ENCODE data around the gene SLC22A8. TPM values are rescaled to one million over a fixed set of nuclear protein-coding genes. Genes with fewer than 3 reads are reported as not detected.
"Not testable (repeated sequence)": the region's sequence is repeated elsewhere in the genome, so short reads cannot be mapped to it uniquely, and the experiment has no call there.

The SLC22A8 gene
- not detected in 2 replicates for total RNA-seq

- no peak within 1 kb of the TSS for H3K4me3 ChIP-seq (ENCODE audit: low read depth, low read length)
- no peak for DNase-seq (ENCODE audit: low read depth)
- TF ChIP-seq CTCF (conservative IDR thresholded peaks at IDR 0.05; ENCODE audit: low read depth, low read length) = no peak
Observed at GRCh38 chr11:63015521-63016215, at the start of gene SLC22A8. Gene SLC22A8 (minus strand): TSS chr11:63015841. CDS start chr11:63014958, 883 bp downstream.

- H3K4me3 ChIP-seq (ENCODE audit: low read depth, low read length) = not testable (repeated sequence)
Observed at GRCh38 chr11:63046203-63046602, 30.6 kb upstream of the SLC22A8 start.

GRCh38 chr11:63042596-63042995 lies 27.0 kb upstream of the SLC22A8 start:
- no peak for TF ChIP-seq CTCF (conservative IDR thresholded peaks at IDR 0.05; ENCODE audit: low read depth, low read length)
- no peak overlapping the region for H3K4me3 ChIP-seq (ENCODE audit: low read depth, low read length)
- DNase-seq (ENCODE audit: low read depth) = no peak

More at GRCh38 chr11:63046203-63046602, 30.6 kb upstream of the SLC22A8 start:
- not testable (repeated sequence) for DNase-seq (ENCODE audit: low read depth)

GRCh38 chr11:63032457-63032856 lies 16.8 kb upstream of the SLC22A8 start:
- H3K4me3 ChIP-seq (ENCODE audit: low read depth, low read length) = no peak overlapping the region
- no peak for DNase-seq (ENCODE audit: low read depth)
- no peak for TF ChIP-seq CTCF (conservative IDR thresholded peaks at IDR 0.05; ENCODE audit: low read depth, low read length)

- H3K4me3 ChIP-seq (ENCODE audit: low read depth, low read length) = no peak overlapping the region
- no peak for DNase-seq (ENCODE audit: low read depth)
- TF ChIP-seq CTCF (conservative IDR thresholded peaks at IDR 0.05; ENCODE audit: low read depth, low read length) = peak; percentile 100
Observed at GRCh38 chr11:63023841-63024648, 8.4 kb upstream of the SLC22A8 start.

- no peak for DNase-seq (ENCODE audit: low read depth)
- no peak overlapping the region for H3K4me3 ChIP-seq (ENCODE audit: low read depth, low read length)
- no peak for TF ChIP-seq CTCF (conservative IDR thresholded peaks at IDR 0.05; ENCODE audit: low read depth, low read length)
Observed at GRCh38 chr11:63023222-63023814, 7.7 kb upstream of the SLC22A8 start.

GRCh38 chr11:63022441-63022840 lies 6.8 kb upstream of the SLC22A8 start:
- H3K4me3 ChIP-seq (ENCODE audit: low read depth, low read length) = no peak overlapping the region
- DNase-seq (ENCODE audit: low read depth) = no peak
- no peak for TF ChIP-seq CTCF (conservative IDR thresholded peaks at IDR 0.05; ENCODE audit: low read depth, low read length)

Measured in epithelial cell of proximal tubule (primary cell).